H1 (cell line): ENCODE results near the gene NR0B1. TPM values are rescaled to one million over a fixed set of nuclear protein-coding genes. Genes with fewer than 3 reads are reported as not detected.

Experiments used
- CTCF ChIA-PET: fragments of 300-600 bp; sonication (Branson Sonifier 250); formaldehyde crosslinking; loops from one replicate; lab custom pipeline; 2021; ENCODE audit not compliant: partially characterized antibody; lab: Charles Lee
- POLR2A ChIA-PET: fragments of 300-600 bp; sonication (Branson Sonifier 250); formaldehyde crosslinking; loops from one replicate; lab custom pipeline; 2021; ENCODE audit warnings: inconsistent platforms; ENCODE audit not compliant: partially characterized antibody; lab: Charles Lee
- DNase-seq, 2 experiments: peaks; one replicate each; pipeline versions ENCODE4 v3.0.0 to v3.0.0-alpha.2; 2010 to 2022; ENCODE audit warnings: low spot score in 2 of 2, low read depth in 1 of 2, mixed read lengths in 1 of 2
- FAIRE-seq: peaks from 2 replicates; lab custom pipeline; 2011; peaks lifted over from hg19 to GRCh38; lab: Jason Lieb, UNC
- H2AFZ ChIP-seq: 2 replicates; pipeline ENCODE4 v1.8.1; 2012; ENCODE audit warnings: low read length, inconsistent platforms
- H2AK5ac ChIP-seq: 2 replicates; pipeline ENCODE4 v1.6.1; 2013; ENCODE audit warnings: low read depth, low read length
- H2BK120ac ChIP-seq: replicated peaks from 2 replicates; pipeline ENCODE3; 2013; ENCODE audit warnings: low read depth, low read length, inconsistent platforms
- H2BK12ac ChIP-seq: 2 replicates; pipeline ENCODE4 v1.6.1; 2013; ENCODE audit warnings: low read depth, low read length
- H2BK15ac ChIP-seq: 2 replicates; pipeline ENCODE4 v1.6.1; 2013; ENCODE audit warnings: low read length
- H2BK20ac ChIP-seq: 2 replicates; pipeline ENCODE4 v1.6.1; 2013; ENCODE audit warnings: low read length
- H2BK5ac ChIP-seq: 2 replicates; pipeline ENCODE4 v1.6.1; 2013; ENCODE audit warnings: low read depth, low read length
- H3K14ac ChIP-seq: 2 replicates; pipeline ENCODE4 v1.6.1; 2013; ENCODE audit warnings: inconsistent platforms; ENCODE audit not compliant: insufficient read length
- H3K18ac ChIP-seq: 2 replicates; pipeline ENCODE4 v1.6.1; 2013; ENCODE audit warnings: low read length; ENCODE audit errors: extremely low read depth
- H3K23ac ChIP-seq: 2 replicates; pipeline ENCODE4 v1.6.1; 2013; ENCODE audit warnings: inconsistent platforms; ENCODE audit not compliant: insufficient read length
- H3K23me2 ChIP-seq: 2 replicates; pipeline ENCODE4 v1.6.1; 2013; ENCODE audit warnings: low read depth, low read length
- H3K27ac ChIP-seq: 2 replicates; pipeline ENCODE4 v1.6.1; 2011; ENCODE audit warnings: low read depth, low read length, inconsistent platforms
- H3K27me3 ChIP-seq, 4 experiments: replicated peaks in 1 of 4; 1 replicate in 1 of 4; 2 replicates in 3 of 4; pipeline versions ENCODE4 v1.6.1 to v1.8.1; 2011 to 2013; ENCODE audit warnings: low read length in 3 of 4, mild to moderate bottlenecking in 3 of 4, inconsistent platforms in 2 of 4, mixed read lengths in 2 of 4, moderate library complexity in 1 of 4; ENCODE audit not compliant: control insufficient read depth in 3 of 4, insufficient read depth in 3 of 4; ENCODE audit errors: extremely low read depth in 1 of 4
- H3K36me3 ChIP-seq, 4 experiments: 2 replicates each; pipeline versions ENCODE4 v1.6.1 to v1.8.1; 2011 to 2013; ENCODE audit warnings: mild to moderate bottlenecking in 4 of 4, low read length in 3 of 4, moderate library complexity in 2 of 4, control low read depth in 1 of 4, inconsistent platforms in 1 of 4; ENCODE audit not compliant: insufficient read depth in 4 of 4, control insufficient read depth in 2 of 4
- H3K4ac ChIP-seq: replicated peaks from 2 replicates; pipeline ENCODE3; 2013; ENCODE audit warnings: low read length, low read depth, mixed read lengths, inconsistent platforms; ENCODE audit not compliant: insufficient read length
- H3K4me1 ChIP-seq, 4 experiments: replicated peaks in 1 of 4; 1 replicate in 1 of 4; 2 replicates in 3 of 4; pipeline versions ENCODE4 v1.6.1 to v1.8.1; 2011 to 2013; ENCODE audit warnings: low read length in 3 of 4, inconsistent platforms in 2 of 4, mixed read lengths in 1 of 4; ENCODE audit not compliant: insufficient read depth in 4 of 4, control insufficient read depth in 3 of 4
- H3K4me2 ChIP-seq, 2 experiments: 2 replicates each; pipeline versions ENCODE4 v1.6.1 to v1.8.1; 2011 to 2013; ENCODE audit warnings: low read depth in 2 of 2, low read length in 2 of 2, control low read depth in 1 of 2, inconsistent platforms in 1 of 2, mild to moderate bottlenecking in 1 of 2; ENCODE audit not compliant: insufficient read depth in 1 of 2
- H3K4me3 ChIP-seq, 4 experiments: fragments of 200-600, 300-600 bp in 1 of 4; sonication (generic), shearing (Covaris generic), sonication (Bioruptor Twin) in 1 of 4; 2 replicates each; pipeline versions ENCODE4 v1.5.1 to v1.8.1; 2011 to 2016; ENCODE audit warnings: low read length in 4 of 4, low read depth in 3 of 4, control low read depth in 2 of 4, inconsistent platforms in 2 of 4, mild to moderate bottlenecking in 2 of 4, mixed read lengths in 1 of 4, moderate library complexity in 1 of 4; ENCODE audit not compliant: insufficient read depth in 2 of 4; ENCODE audit errors: extremely low read depth in 1 of 4
- H3K56ac ChIP-seq: replicated peaks from 2 replicates; pipeline ENCODE3; 2013; ENCODE audit warnings: low read depth, mild to moderate bottlenecking, mixed read lengths, low read length, inconsistent platforms; ENCODE audit not compliant: insufficient read length
- H3K79me1 ChIP-seq: 2 replicates; pipeline ENCODE4 v1.6.1; 2013; ENCODE audit warnings: low read depth, low read length, control low read depth
- H3K79me2 ChIP-seq, 2 experiments: 2 replicates each; pipeline versions ENCODE4 v1.6.1 to v1.8.1; 2012 to 2013; ENCODE audit warnings: low read length in 2 of 2, mild to moderate bottlenecking in 2 of 2, inconsistent platforms in 1 of 2; ENCODE audit not compliant: insufficient read depth in 2 of 2, control insufficient read depth in 1 of 2
- H3K9ac ChIP-seq, 4 experiments: replicated peaks in 1 of 4; 1 replicate in 1 of 4; 2 replicates in 3 of 4; pipeline versions ENCODE4 v1.6.1 to v1.8.1; 2011 to 2013; ENCODE audit warnings: low read depth in 3 of 4, low read length in 3 of 4, control low read depth in 2 of 4, mild to moderate bottlenecking in 2 of 4, moderate library complexity in 2 of 4, inconsistent platforms in 1 of 4; ENCODE audit errors: extremely low read depth in 1 of 4
- H3K9me3 ChIP-seq, 2 experiments: 2 replicates each; pipeline versions ENCODE4 v1.6.1 to v1.8.1; 2012 to 2013; ENCODE audit warnings: mild to moderate bottlenecking in 2 of 2, moderate library complexity in 2 of 2, control low read depth in 1 of 2, inconsistent platforms in 1 of 2, low read depth in 1 of 2, low read length in 1 of 2, mixed read lengths in 1 of 2; ENCODE audit not compliant: insufficient read depth in 2 of 2
- H4K20me1 ChIP-seq, 2 experiments: replicated peaks in 1 of 2; 2 replicates each; pipeline versions ENCODE3 to v1.8.1; 2011 to 2013; ENCODE audit warnings: inconsistent platforms in 2 of 2, low read length in 2 of 2, mild to moderate bottlenecking in 1 of 2; ENCODE audit not compliant: insufficient read depth in 2 of 2, control insufficient read depth in 1 of 2
- H4K5ac ChIP-seq: 2 replicates; pipeline ENCODE4 v1.6.1; 2013; ENCODE audit warnings: low read length, low read depth, mixed read lengths, inconsistent platforms; ENCODE audit not compliant: insufficient read length
- H4K8ac ChIP-seq: 2 replicates; pipeline ENCODE4 v1.8.0; 2013; ENCODE audit warnings: mild to moderate bottlenecking, moderate library complexity, low read length, inconsistent platforms; ENCODE audit not compliant: insufficient read depth; ENCODE audit errors: extremely low read depth
- H4K91ac ChIP-seq: replicated peaks from 2 replicates; pipeline ENCODE3; 2013; ENCODE audit warnings: low read length, mixed read lengths, inconsistent platforms; ENCODE audit not compliant: insufficient read length
- RAD21 ChIP-seq, 2 experiments: IDR thresholded peaks in 1 of 2; conservative IDR thresholded peaks in 1 of 2; 2 replicates each; pipeline ENCODE4 v1.6.1; 2011; ENCODE audit warnings: low read depth in 2 of 2, low read length in 2 of 2, improper control_type of control experiment in 1 of 2, inconsistent platforms in 1 of 2, mild to moderate bottlenecking in 1 of 2, moderate library complexity in 1 of 2
- TCF12 ChIP-seq: IDR thresholded peaks from 2 replicates; pipeline ENCODE4 v1.6.1; 2011; ENCODE audit warnings: low read depth, mild to moderate bottlenecking, low read length
- WGBS, 2 experiments: shearing (Covaris generic) in 1 of 2; methylation state at CpG; one replicate each; pipeline versions ENCODE4 v1.1.6 to v1.1.7; 2013 to 2015; ENCODE audit warnings: low lambda C conversion rate in 2 of 2, mixed read lengths in 2 of 2, inconsistent platforms in 1 of 2, low coverage in 1 of 2, missing lambda C conversion rate in 1 of 2; ENCODE audit not compliant: insufficient replicate concordance in 2 of 2, insufficient coverage in 1 of 2, insufficient read length in 1 of 2; ENCODE audit errors: extremely low coverage in 1 of 2, missing lambda C conversion rate in 1 of 2; 5-methylcytosine and 5-hydroxymethylcytosine counted together
- polyA plus RNA-seq, 7 experiments: library from polyadenylated mRNA; depleted of rRNA in 3 of 7; stranded (reverse) in 5 of 7; unstranded in 2 of 7; fragments of >200 nt in 5 of 7; fragments of 200-250 nt in 2 of 7; gene quantifications; 1 replicate in 5 of 7; 2 replicates in 1 of 7; 4 replicates in 1 of 7; pipeline versions ENCODE4 v1.2.1 to v1.2.3, GENCODE V29; 2011 to 2013; ENCODE audit warnings: missing spikeins in 2 of 7, mixed read lengths in 2 of 7
- total RNA-seq: library from RNA; stranded (reverse); fragmentation: NEBNext Ultra II Directional; extraction: Animal tissue kit (Norgen Biotek cat#: 25700); gene quantifications from 2 replicates; pipeline ENCODE4 v1.2.1, GENCODE V29; 2021
- TF ChIP-seq, protein P1 (sequence below), 3 experiments: IDR thresholded peaks; 1 replicate in 2 of 3; 2 replicates in 1 of 3; pipeline versions ENCODE4 v1.5.1 to v1.6.1; 2011; ENCODE audit warnings: low read length in 3 of 3, mild to moderate bottlenecking in 3 of 3, inconsistent platforms in 2 of 3, low read depth in 1 of 3, moderate library complexity in 1 of 3; ENCODE audit not compliant: insufficient read depth in 1 of 3; ENCODE audit errors: control extremely low read depth in 1 of 3

Gene NR0B1
- total and polyA plus RNA-seq, 2 of the 8 experiments (the other 6 are each of a cell fraction or from before 2014, with no cell fraction given): 0.24 to 0.26 TPM

DNA sequence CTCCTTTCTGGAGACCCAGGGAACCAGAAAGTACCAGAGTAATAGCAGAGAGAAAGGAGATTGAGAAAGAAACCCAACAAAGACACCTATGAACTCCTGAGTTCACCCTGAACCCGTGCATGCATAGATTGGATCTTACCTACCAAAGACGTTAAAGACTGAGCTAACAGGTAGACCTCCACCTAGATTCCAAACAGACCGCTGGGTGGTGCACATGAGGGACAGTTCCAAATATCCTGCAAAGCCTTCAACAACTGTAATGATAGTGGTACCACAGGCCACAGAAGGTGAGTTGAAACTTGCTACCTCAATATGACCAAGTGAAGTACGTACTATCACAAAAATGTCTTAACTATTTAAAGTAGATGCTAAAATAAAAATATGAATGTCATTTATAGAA, 34.0 kb upstream of the NR0B1 start:
- no peaks in the 10 kb centered on the region for H3K79me1 ChIP-seq
- H4K91ac ChIP-seq: no peak overlapping the region
- H2BK12ac ChIP-seq: no peak overlapping the region
- no peak overlapping the region for H2BK15ac ChIP-seq
- DNase-seq (peak in 1 of 2 experiments; percentile 37), FAIRE-seq (no peak)
- no peak overlapping the region for H3K4ac ChIP-seq
- no peak overlapping the region for H3K9ac ChIP-seq
- no peak overlapping the region for H2BK5ac ChIP-seq
- H3K4me3 ChIP-seq: no peak overlapping the region
- 64% methylated on average over 4 of the region's 4 CpGs; no CpG with 5 or more reads in 1 of the 2 experiments for WGBS, 2 experiments
- no peak overlapping the region for H2BK20ac ChIP-seq
- H2AFZ ChIP-seq: no peak overlapping the region
- no peak overlapping the region for H2BK120ac ChIP-seq
- no peak overlapping the region for H2AK5ac ChIP-seq
- no peak for TF ChIP-seq TCF12
- TF ChIP-seq, protein P1, sequence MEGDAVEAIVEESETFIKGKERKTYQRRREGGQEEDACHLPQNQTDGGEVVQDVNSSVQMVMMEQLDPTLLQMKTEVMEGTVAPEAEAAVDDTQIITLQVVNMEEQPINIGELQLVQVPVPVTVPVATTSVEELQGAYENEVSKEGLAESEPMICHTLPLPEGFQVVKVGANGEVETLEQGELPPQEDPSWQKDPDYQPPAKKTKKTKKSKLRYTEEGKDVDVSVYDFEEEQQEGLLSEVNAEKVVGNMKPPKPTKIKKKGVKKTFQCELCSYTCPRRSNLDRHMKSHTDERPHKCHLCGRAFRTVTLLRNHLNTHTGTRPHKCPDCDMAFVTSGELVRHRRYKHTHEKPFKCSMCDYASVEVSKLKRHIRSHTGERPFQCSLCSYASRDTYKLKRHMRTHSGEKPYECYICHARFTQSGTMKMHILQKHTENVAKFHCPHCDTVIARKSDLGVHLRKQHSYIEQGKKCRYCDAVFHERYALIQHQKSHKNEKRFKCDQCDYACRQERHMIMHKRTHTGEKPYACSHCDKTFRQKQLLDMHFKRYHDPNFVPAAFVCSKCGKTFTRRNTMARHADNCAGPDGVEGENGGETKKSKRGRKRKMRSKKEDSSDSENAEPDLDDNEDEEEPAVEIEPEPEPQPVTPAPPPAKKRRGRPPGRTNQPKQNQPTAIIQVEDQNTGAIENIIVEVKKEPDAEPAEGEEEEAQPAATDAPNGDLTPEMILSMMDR (IDR thresholded peaks at IDR 0.05; ENCODE audit: control extremely low read depth in 1 of 3, insufficient read depth in 1 of 3, low read depth in 1 of 3, low read length in 3 of 3): peak in 2 of 3 experiments; percentile 21 to 29; a peak in 3 of 4 replicates
- TF ChIP-seq RAD21 (IDR thresholded peaks at IDR 0.05 in 1 of 2, conservative IDR thresholded peaks at IDR 0.05 in 1 of 2; ENCODE audit: low read depth in 2 of 2, low read length in 2 of 2): peak; percentile 6 to 35; a peak in 2 of 4 replicates
- POLR2A ChIA-PET: no interaction called here
- H3K4me2 ChIP-seq: no peak overlapping the region
- H3K4me1 ChIP-seq: no peaks in the 10 kb centered on the region
- no peak overlapping the region for H3K14ac ChIP-seq
- H4K5ac ChIP-seq: no peak overlapping the region
- H3K36me3 ChIP-seq: no peaks in the 10 kb centered on the region
- no peaks in the 10 kb centered on the region for H3K27me3 ChIP-seq
- no peaks in the 10 kb centered on the region for H3K9me3 ChIP-seq
- H3K23me2 ChIP-seq: no peaks in the 10 kb centered on the region
- H4K8ac ChIP-seq: no peak overlapping the region
- H3K56ac ChIP-seq: no peak overlapping the region
- H3K18ac ChIP-seq: no peak overlapping the region
- no peaks in the 10 kb centered on the region for H4K20me1 ChIP-seq
- H3K79me2 ChIP-seq: no peaks in the 10 kb centered on the region
- no peak overlapping the region for H3K23ac ChIP-seq
- no peak overlapping the region for H3K27ac ChIP-seq
- CTCF ChIA-PET: interaction anchor here (0.5 to 1.3 kb wide), 5 partner anchors 29 to 292 kb away, joined by 3 to 4 read pairs (median 4); partner anchors contain the start of gene NR0B1
